H1 (cell line): Measurements from ENCODE around the gene GDPD1. TPM values are rescaled to one million over a fixed set of nuclear protein-coding genes. Genes with fewer than 3 reads are reported as not detected.

Experiments used
- BCL11A ChIP-seq, 2 experiments: IDR thresholded peaks; one replicate each; pipeline ENCODE4 v1.6.1; 2011; ENCODE audit warnings: low read depth in 2 of 2, low read length in 2 of 2, mild to moderate bottlenecking in 2 of 2
- CBX5 ChIP-seq: fragments of 300-800, 300-1000 bp; sonication (generic); IDR thresholded peaks from 2 replicates; pipeline ENCODE4 v1.7.1; 2016; ENCODE audit warnings: antibody characterized with exemption, low read length, low read depth
- CBX8 ChIP-seq: fragments of 300-800, 300-1000 bp; sonication (generic); IDR thresholded peaks from 2 replicates; pipeline ENCODE4 v1.7.1; 2016; ENCODE audit warnings: low read depth, low read length, borderline replicate concordance
- CREB1 ChIP-seq: IDR thresholded peaks from 2 replicates; pipeline ENCODE4 v1.6.1; 2012; ENCODE audit warnings: inconsistent platforms
- CTBP2 ChIP-seq: IDR thresholded peaks from 2 replicates; pipeline ENCODE4 v1.7.0; 2011; ENCODE audit warnings: borderline replicate concordance, mild to moderate bottlenecking, moderate library complexity, mixed read lengths, low read length; ENCODE audit not compliant: insufficient read depth, insufficient read length
- RNF2 ChIP-seq: fragments of 200-900, 300-1000 bp; sonication (generic); IDR thresholded peaks from 2 replicates; pipeline ENCODE4 v1.7.1; 2016; ENCODE audit warnings: borderline replicate concordance, low read depth, mild to moderate bottlenecking, antibody characterized with exemption, low read length; ENCODE audit not compliant: poor library complexity, severe bottlenecking; ENCODE audit errors: missing control alignments
- polyA plus RNA-seq, 7 experiments: library from polyadenylated mRNA; depleted of rRNA in 3 of 7; stranded (reverse) in 5 of 7; unstranded in 2 of 7; fragments of >200 nt in 5 of 7; fragments of 200-250 nt in 2 of 7; gene quantifications; 1 replicate in 5 of 7; 2 replicates in 1 of 7; 4 replicates in 1 of 7; pipeline versions ENCODE4 v1.2.1 to v1.2.3, GENCODE V29; 2011 to 2013; ENCODE audit warnings: missing spikeins in 2 of 7, mixed read lengths in 2 of 7
- total RNA-seq: library from RNA; stranded (reverse); fragmentation: NEBNext Ultra II Directional; extraction: Animal tissue kit (Norgen Biotek cat#: 25700); gene quantifications from 2 replicates; pipeline ENCODE4 v1.2.1, GENCODE V29; 2021

GDPD1 gene
- total and polyA plus RNA-seq, 2 of the 8 experiments (the other 6 are each of a cell fraction or from before 2014, with no cell fraction given): 3.2 to 7.7 TPM

DNA sequence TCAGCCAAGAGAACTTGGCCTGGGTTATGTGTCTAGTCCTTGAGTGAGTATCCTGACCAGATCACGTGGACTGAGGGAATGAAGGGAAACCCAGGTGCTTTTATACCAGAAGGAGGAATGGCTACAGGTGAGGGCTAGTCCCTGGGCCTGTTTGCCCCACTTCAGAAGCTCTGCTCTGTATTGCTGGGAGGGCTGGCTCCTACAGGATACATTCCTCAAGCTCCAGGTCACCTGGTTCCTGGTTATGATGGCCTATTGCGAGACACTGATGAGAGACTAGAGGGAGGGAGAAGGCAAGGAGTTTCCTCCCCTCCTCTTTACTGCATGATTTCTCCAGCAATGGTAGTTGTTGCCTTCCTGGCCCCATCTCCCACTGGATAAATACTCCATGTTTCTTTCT lies 29.5 kb upstream of the GDPD1 start (continued):
- TF ChIP-seq RNF2 (no peak), BCL11A (IDR thresholded peaks at IDR 0.05; ENCODE audit: low read depth in 2 of 2, low read length in 2 of 2) (no peak), CBX5 (no peak), CBX8 (no peak), CTBP2 (no peak), CREB1 (no peak)
